HepG2 (cell line): Measurements from ENCODE around the gene MPI. TPM values are rescaled to one million over a fixed set of nuclear protein-coding genes. Genes with fewer than 3 reads are reported as not detected.

Experiments used
- ATAC-seq: fragments of 200-7000 bp; cut with Tn5 transposase; 3 replicates; pipeline ENCODE4 v1.9.1; 2020; ENCODE audit warnings: mild to moderate bottlenecking, moderate library complexity
- BruUV-seq: library from RNA; stranded (reverse); fragments of 400-500 nt; replicated peaks from 2 replicates; lab custom pipeline; 2021; lab: Mats Ljungman, UMichigan
- CTCF ChIA-PET: fragments of 300-600 bp; formaldehyde crosslinking; extraction: SDS; loops from one replicate; lab custom pipeline; 2021; ENCODE audit warnings: low total read pairs, inconsistent platforms, low intra/inter-chr PET ratio; lab: Yijun Ruan, JAX
- POLR2A ChIA-PET: fragments of 350-600 bp; sonication (Branson Sonifier 250); formaldehyde crosslinking; loops from one replicate; lab custom pipeline; 2020; ENCODE audit warnings: antibody characterized with exemption, inconsistent platforms; lab: Yijun Ruan, JAX
- DNase-seq: peaks from one replicate; pipeline ENCODE4 v3.0.0-alpha.2; 2015; ENCODE audit warnings: low spot score
- FAIRE-seq: peaks from 3 replicates; lab custom pipeline; 2011; peaks lifted over from hg19 to GRCh38; lab: Jason Lieb, UNC
- H2AFZ ChIP-seq: one replicate; pipeline ENCODE4 v1.6.1; 2011; ENCODE audit warnings: low read length, inconsistent platforms
- H3K27ac ChIP-seq: fragments of 300-600 bp; 3 replicates; pipeline ENCODE4 v1.8.0; 2011; ENCODE audit warnings: mixed run types, mild to moderate bottlenecking, mixed read lengths, low read length, inconsistent platforms; ENCODE audit not compliant: insufficient read depth; ENCODE audit errors: extremely low read length
- H3K27me3 ChIP-seq, 2 experiments: fragments of 200-600 bp in 1 of 2; 2 replicates in 1 of 2; 3 replicates in 1 of 2; pipeline versions ENCODE4 v1.6.0 to v1.8.0; 2011; ENCODE audit warnings: low read length in 2 of 2, mild to moderate bottlenecking in 2 of 2, moderate library complexity in 2 of 2, inconsistent platforms in 1 of 2; ENCODE audit not compliant: insufficient read depth in 2 of 2, control insufficient read depth in 1 of 2
- H3K36me3 ChIP-seq, 2 experiments: fragments of 200-600 bp in 1 of 2; replicated peaks in 1 of 2; 2 replicates in 1 of 2; 3 replicates in 1 of 2; pipeline versions ENCODE4 v1.5.1 to v1.8.0; 2011; ENCODE audit warnings: low read length in 2 of 2, inconsistent platforms in 1 of 2; ENCODE audit not compliant: insufficient read depth in 2 of 2, control insufficient read depth in 1 of 2
- H3K4me1 ChIP-seq: 2 replicates; pipeline ENCODE4 v1.5.1; 2012; ENCODE audit warnings: low read length, inconsistent platforms; ENCODE audit not compliant: insufficient read depth
- H3K4me2 ChIP-seq: 2 replicates; pipeline ENCODE4 v1.6.0; 2011; ENCODE audit warnings: low read depth, low read length, inconsistent platforms
- H3K4me3 ChIP-seq, 3 experiments: fragments of 200-600 bp in 1 of 3; sonication (generic), shearing (Covaris generic) in 1 of 3; replicated peaks in 1 of 3; 2 replicates each; pipeline ENCODE4 v1.5.1; 2011 to 2016; ENCODE audit warnings: low read length in 3 of 3, inconsistent platforms in 2 of 3, low read depth in 2 of 3, mild to moderate bottlenecking in 2 of 3, control low read depth in 1 of 3, mixed read lengths in 1 of 3; ENCODE audit not compliant: insufficient read depth in 1 of 3
- H3K79me2 ChIP-seq: one replicate; pipeline ENCODE4 v1.6.1; 2011; ENCODE audit warnings: low read length, inconsistent platforms; ENCODE audit not compliant: insufficient read depth
- H3K9ac ChIP-seq: 2 replicates; pipeline ENCODE4 v1.6.0; 2011; ENCODE audit warnings: mild to moderate bottlenecking, low read depth, low read length, inconsistent platforms; ENCODE audit not compliant: insufficient read depth
- H3K9me3 ChIP-seq: 2 replicates; pipeline ENCODE4 v1.5.1; 2012; ENCODE audit warnings: mild to moderate bottlenecking, low read length
- H4K20me1 ChIP-seq: 2 replicates; pipeline ENCODE4 v1.6.0; 2011; ENCODE audit warnings: inconsistent platforms, mild to moderate bottlenecking, low read length, moderate library complexity; ENCODE audit not compliant: insufficient read depth
- AHR ChIP-seq: IDR thresholded peaks from 2 replicates; pipeline ENCODE4 v1.6.1; 2018; ENCODE audit warnings: missing genetic modification reagents, missing compliant biosample characterization
- BCL6 ChIP-seq: IDR thresholded peaks from 2 replicates; pipeline ENCODE4 v1.6.1; 2016; ENCODE audit warnings: missing genetic modification reagents, missing compliant biosample characterization
- BORCS8-MEF2B ChIP-seq: sonication (generic); formaldehyde crosslinking; IDR thresholded peaks from 2 replicates; pipeline ENCODE4 v1.8.0; 2022; ENCODE audit warnings: mild to moderate bottlenecking, missing genetic modification reagents
- CHD4 ChIP-seq: fragments of 200-600 bp; sonication (generic); IDR thresholded peaks from 2 replicates; pipeline ENCODE4 v1.7.0; 2017; ENCODE audit warnings: mild to moderate bottlenecking, low read length, borderline replicate concordance
- FOSL1 ChIP-seq: sonication (generic); formaldehyde crosslinking; IDR thresholded peaks from 2 replicates; pipeline ENCODE4 v1.9.0; 2021; ENCODE audit warnings: missing genetic modification reagents, borderline replicate concordance
- FOXA1 ChIP-seq, 2 experiments: fragments of 450-650 bp in 1 of 2; sonication (generic) in 1 of 2; formaldehyde crosslinking in 1 of 2; IDR thresholded peaks; 2 replicates each; pipeline versions ENCODE4 v1.4.0 to v1.6.1; 2016 to 2020; ENCODE audit warnings: missing genetic modification reagents in 1 of 2
- FOXJ3 ChIP-seq: sonication (generic); formaldehyde crosslinking; IDR thresholded peaks from 2 replicates; pipeline ENCODE4 v1.4.0; 2020; ENCODE audit warnings: missing genetic modification reagents, mild to moderate bottlenecking, borderline replicate concordance
- HNF4A ChIP-seq: sonication (generic); formaldehyde crosslinking; IDR thresholded peaks from 2 replicates; pipeline ENCODE4 v1.4.0; 2020; ENCODE audit warnings: missing genetic modification reagents
- HNRNPUL1 ChIP-seq: fragments of 200-400 bp; formaldehyde crosslinking; IDR thresholded peaks from 2 replicates; pipeline ENCODE4 v1.6.1; 2017; ENCODE audit warnings: low read depth, mild to moderate bottlenecking, low read length, moderate library complexity
- JUND ChIP-seq: sonication (generic); formaldehyde crosslinking; IDR thresholded peaks from 2 replicates; pipeline ENCODE4 v1.8.0; 2022; ENCODE audit warnings: mild to moderate bottlenecking, missing genetic modification reagents
- MTA1 ChIP-seq: sonication (generic); formaldehyde crosslinking; IDR thresholded peaks from 2 replicates; pipeline ENCODE4 v1.4.0; 2020; ENCODE audit warnings: missing genetic modification reagents, mild to moderate bottlenecking, borderline replicate concordance
- NR1H2 ChIP-seq: sonication (generic); formaldehyde crosslinking; IDR thresholded peaks from 2 replicates; pipeline ENCODE4 v1.8.1; 2022; ENCODE audit warnings: low read depth, missing genetic modification reagents, borderline replicate concordance
- RBM39 ChIP-seq: fragments of 200-400 bp; formaldehyde crosslinking; IDR thresholded peaks from one replicate; pipeline ENCODE4 v1.6.1; 2018; ENCODE audit warnings: antibody characterized with exemption, mild to moderate bottlenecking, low read depth, low read length; ENCODE audit not compliant: poor library complexity, severe bottlenecking
- SAP130 ChIP-seq: IDR thresholded peaks from 2 replicates; pipeline ENCODE4 v1.6.1; 2016; ENCODE audit warnings: low read depth
- SOX5 ChIP-seq: IDR thresholded peaks from 2 replicates; pipeline ENCODE4 v1.6.1; 2016; ENCODE audit warnings: borderline replicate concordance
- ZBTB38 ChIP-seq: sonication (generic); formaldehyde crosslinking; IDR thresholded peaks from 2 replicates; pipeline ENCODE4 v1.5.1; 2020; ENCODE audit warnings: mild to moderate bottlenecking, missing genetic modification reagents
- ZNF264 ChIP-seq: sonication (generic); formaldehyde crosslinking; IDR thresholded peaks from 2 replicates; pipeline ENCODE4 v1.4.0; 2020; ENCODE audit warnings: missing genetic modification reagents
- ZNF510 ChIP-seq: sonication (generic); formaldehyde crosslinking; IDR thresholded peaks from 2 replicates; pipeline ENCODE4 v1.4.0; 2020; ENCODE audit warnings: low read depth, mild to moderate bottlenecking, missing genetic modification reagents
- ZNF720 ChIP-seq: sonication (generic); formaldehyde crosslinking; IDR thresholded peaks from 2 replicates; pipeline ENCODE4 v1.4.0; 2020; ENCODE audit warnings: missing genetic modification reagents
- WGBS: methylation state at CpG from one replicate; pipeline ENCODE4 v1.1.6; 2017; ENCODE audit warnings: low lambda C conversion rate; 5-methylcytosine and 5-hydroxymethylcytosine counted together
- in situ Hi-C: cut with HindIII; loops from 2 replicates; pipeline ENCODE4 v1.10.0; 2017; ENCODE audit warnings: low pct_unique_long_range_greater_than_20kb; ENCODE audit not compliant: extremely low pct_ligation_motif_present
- intact Hi-C: fragments of 100-400 bp; cut with micrococcal nuclease; formaldehyde crosslinking; loops from one replicate; pipeline ENCODE4 v1.10.0; 2022; ENCODE audit not compliant: unreplicated experiment
- polyA plus RNA-seq, 8 experiments: library from polyadenylated mRNA; depleted of rRNA in 3 of 8; stranded (reverse) in 7 of 8; unstranded in 1 of 8; fragments of >200 nt; fragmentation: Illumina TruSeq in 4 of 8; extraction: Trizol in 4 of 8; gene quantifications; 2 replicates each; pipeline versions ENCODE4 v1.2.1 to v1.2.3, GENCODE V29; 2011 to 2016; ENCODE audit warnings: low read depth in 4 of 8, missing spikeins in 1 of 8, mixed read lengths in 1 of 8; ENCODE audit not compliant: insufficient read depth in 1 of 8
- total RNA-seq, 5 experiments: library from RNA; depleted of rRNA; stranded (reverse); fragments of >200 nt; fragmentation: Illumina TruSeq; extraction: Trizol; gene quantifications; 2 replicates each; pipeline ENCODE4 v1.2.3, GENCODE V29; 2016; ENCODE audit warnings: low read depth in 1 of 5
- TF ChIP-seq, protein P1 (sequence below): sonication (generic); formaldehyde crosslinking; IDR thresholded peaks from 2 replicates; pipeline ENCODE4 v1.4.0; 2020; ENCODE audit warnings: missing genetic modification reagents
- TF ChIP-seq, protein P2 (sequence below): IDR thresholded peaks from 2 replicates; pipeline ENCODE4 v1.6.1; 2012; ENCODE audit warnings: inconsistent platforms

The MPI gene
- total and polyA plus RNA-seq, 2 of the 13 experiments (the other 11 are each of a cell fraction or from before 2014, with no cell fraction given) = 36.9 to 63.5 TPM

DNA sequence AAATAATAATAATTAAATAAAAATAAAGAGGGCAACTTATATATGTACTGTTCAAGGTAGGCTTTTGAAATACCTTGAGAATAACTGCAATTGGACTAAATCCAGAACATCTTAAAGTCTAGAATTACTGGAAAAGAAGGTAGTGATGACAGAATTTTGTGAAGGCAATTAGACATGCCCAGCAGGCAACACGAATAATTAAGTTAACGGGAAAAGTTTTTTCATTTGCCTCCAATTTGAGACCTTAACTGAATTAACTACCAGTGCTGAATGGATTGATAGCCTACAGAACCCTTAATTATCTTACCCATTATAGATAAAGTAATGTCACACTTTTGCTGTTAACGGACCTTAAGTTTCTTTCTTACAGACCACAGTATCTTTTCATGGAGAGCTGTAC lies 34.7 kb downstream of the MPI start:
- peaks cover 11% of the 10 kb centered on the region for H3K79me2 ChIP-seq
- DNase-seq (no peak), ATAC-seq (no peak), FAIRE-seq (no peak)
- H3K9me3 ChIP-seq = no peaks in the 10 kb centered on the region
- no peak overlapping the region for H3K27ac ChIP-seq
- H3K27me3 ChIP-seq = no peaks in the 10 kb centered on the region
- H3K9ac ChIP-seq = no peak overlapping the region
- in situ Hi-C loops (no loop called here), intact Hi-C loops (no loop called here)
- no peak overlapping the region for H3K4me2 ChIP-seq
- WGBS = 95% methylated on average over 3 of the region's 3 CpGs
- no TSS peak for BruUV-seq
- peaks cover 15 to 62% of the 10 kb centered on the region in 2 experiments for H3K36me3 ChIP-seq
- peaks cover 4% of the 10 kb centered on the region; the same call in 1 of the 2 replicates for H4K20me1 ChIP-seq
- no peak overlapping the region for H3K4me3 ChIP-seq
- POLR2A ChIA-PET = interaction anchor here (1.5 kb wide), 1 partner anchor 18 kb away, joined by 4 read pairs; the partner anchor contains the start of gene FAM219B
- TF ChIP-seq FOSL1 (CRISPR knock-in tag) (no peak), ZBTB38 (CRISPR knock-in tag) (no peak), BORCS8-MEF2B (CRISPR knock-in tag) (no peak), AHR (CRISPR knock-in tag) (no peak), ZNF264 (CRISPR knock-in tag) (no peak), CHD4 (no peak)
- CTCF ChIA-PET = no interaction called here
- peaks cover 15% of the 10 kb centered on the region for H3K4me1 ChIP-seq
- H2AFZ ChIP-seq = no peak overlapping the region

DNA sequence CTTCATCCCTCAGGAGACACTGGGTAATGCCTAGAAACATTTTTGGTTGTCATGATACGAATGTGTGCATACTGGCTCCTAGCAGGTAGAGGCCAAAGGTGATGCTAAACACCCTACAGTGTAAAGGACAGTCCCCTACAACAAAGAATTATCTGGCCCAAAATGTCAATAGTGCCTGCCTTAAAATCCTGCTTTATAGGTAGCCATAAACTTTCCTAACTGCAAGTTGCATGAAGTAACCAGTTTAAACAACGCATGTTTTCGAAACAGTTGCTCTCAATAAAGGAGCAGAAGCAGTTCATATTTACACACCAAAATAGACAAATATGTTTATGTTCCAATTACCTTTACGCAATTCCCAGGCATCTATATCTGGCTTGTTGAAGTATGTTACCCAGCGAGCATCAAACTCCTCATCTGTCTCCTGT lies 38.9 kb downstream of the MPI start:
- WGBS = 56% methylated on average over 5 of the region's 5 CpGs
- peaks cover 4 to 35% of the 10 kb centered on the region in 2 experiments for H3K36me3 ChIP-seq
- ATAC-seq (peak; percentile 83), DNase-seq (peak; percentile 78), FAIRE-seq (peak; percentile 89)
- peak overlapping the region; percentile 35 for H3K27ac ChIP-seq
- TSS peak; percentile 19 for BruUV-seq
- intact Hi-C loops = no loop called here
- no peaks in the 10 kb centered on the region; a peak in 1 of 5 replicates for H3K27me3 ChIP-seq
- peaks cover 30% of the 10 kb centered on the region for H3K4me1 ChIP-seq
- ChIA-PET POLR2A (interaction anchor here (2.3 kb wide), 1 partner anchor 22 kb away, joined by 7 read pairs; the partner anchor contains the start of gene FAM219B), CTCF (no interaction called here)
- no peaks in the 10 kb centered on the region for H3K9me3 ChIP-seq
- H3K4me3 ChIP-seq = no peak overlapping the region
- peaks cover 9% of the 10 kb centered on the region for H4K20me1 ChIP-seq
- no peak overlapping the region; the same call in 1 of the 2 replicates for H3K4me2 ChIP-seq
- peaks cover 34% of the 10 kb centered on the region for H3K79me2 ChIP-seq
- in situ Hi-C loops = no loop called here
- no peak overlapping the region for H3K9ac ChIP-seq
- no peak overlapping the region for H2AFZ ChIP-seq
- TF ChIP-seq, protein P1, sequence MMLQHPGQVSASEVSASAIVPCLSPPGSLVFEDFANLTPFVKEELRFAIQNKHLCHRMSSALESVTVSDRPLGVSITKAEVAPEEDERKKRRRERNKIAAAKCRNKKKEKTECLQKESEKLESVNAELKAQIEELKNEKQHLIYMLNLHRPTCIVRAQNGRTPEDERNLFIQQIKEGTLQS (CRISPR knock-in tag) = no peak
- peak; percentile 68 for TF ChIP-seq BCL6
- TF ChIP-seq ZNF510 (CRISPR knock-in tag) = no peak
- no peak for TF ChIP-seq ZNF720 (CRISPR knock-in tag)
- 0 out of 2 replicates have a peak, but pooled peaks have one; percentile 45 for TF ChIP-seq FOXJ3 (CRISPR knock-in tag)
- TF ChIP-seq MTA1 (CRISPR knock-in tag) = no peak
- no peak for TF ChIP-seq NR1H2 (CRISPR knock-in tag)
- TF ChIP-seq JUND (CRISPR knock-in tag) = no peak
- peak; percentile 36; the same call in 1 of the 2 replicates for TF ChIP-seq HNF4A (CRISPR knock-in tag)
- peak; percentile 44 for TF ChIP-seq SAP130 (CRISPR knock-in tag)
- TF ChIP-seq FOXA1 (IDR thresholded peaks at IDR 0.05) = 0 out of 2 replicates have a peak, but pooled peaks have one; percentile 20
- peak; percentile 43; the same call in 1 of the 2 replicates for TF ChIP-seq FOXA1 (CRISPR knock-in tag; IDR thresholded peaks at IDR 0.05)
- no peak for TF ChIP-seq RBM39
- TF ChIP-seq SOX5 (CRISPR knock-in tag) = peak; percentile 43; the same call in 1 of the 2 replicates
- no peak for TF ChIP-seq HNRNPUL1
- TF ChIP-seq, protein P2, sequence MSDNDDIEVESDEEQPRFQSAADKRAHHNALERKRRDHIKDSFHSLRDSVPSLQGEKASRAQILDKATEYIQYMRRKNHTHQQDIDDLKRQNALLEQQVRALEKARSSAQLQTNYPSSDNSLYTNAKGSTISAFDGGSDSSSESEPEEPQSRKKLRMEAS = 0 out of 2 replicates have a peak, but pooled peaks have one; percentile 26
